Endothelial cell (in vitro differentiated cells): ENCODE results near the gene PTTG1IP2. TPM values are rescaled to one million over a fixed set of nuclear protein-coding genes. Genes with fewer than 3 reads are reported as not detected.

ENCODE experiments used
- DNase-seq: peaks from one replicate; pipeline ENCODE4 v3.0.0; 2021; ENCODE audit warnings: low spot score
- H3K27ac Mint-ChIP-seq: one replicate; pipeline ENCODE4 v1.8.0; 2021; ENCODE audit warnings: mixed read lengths, inconsistent platforms; ENCODE audit not compliant: unreplicated experiment
- H3K27me3 Mint-ChIP-seq: one replicate; pipeline ENCODE4 v1.8.0; 2021; ENCODE audit warnings: mild to moderate bottlenecking, moderate library complexity, mixed read lengths, inconsistent platforms; ENCODE audit not compliant: unreplicated experiment
- H3K36me3 Mint-ChIP-seq: one replicate; pipeline ENCODE4 v1.8.0; 2021; ENCODE audit warnings: mild to moderate bottlenecking, low read depth, mixed read lengths, inconsistent platforms; ENCODE audit not compliant: unreplicated experiment
- H3K4me1 Mint-ChIP-seq: one replicate; pipeline ENCODE4 v1.8.0; 2021; ENCODE audit warnings: mild to moderate bottlenecking, mixed read lengths, inconsistent platforms; ENCODE audit not compliant: unreplicated experiment
- H3K4me3 Mint-ChIP-seq: one replicate; pipeline ENCODE4 v1.8.0; 2021; ENCODE audit warnings: mild to moderate bottlenecking, mixed read lengths, inconsistent platforms; ENCODE audit not compliant: unreplicated experiment
- H3K9me3 Mint-ChIP-seq: one replicate; pipeline ENCODE4 v1.8.0; 2021; ENCODE audit warnings: mixed read lengths, inconsistent platforms; ENCODE audit not compliant: unreplicated experiment
- CTCF ChIP-seq: fragments of 200-600 bp; sonication (generic); IDR thresholded peaks from one replicate; pipeline ENCODE4 v1.5.0; 2021; ENCODE audit warnings: antibody characterized with exemption; ENCODE audit not compliant: unreplicated experiment
- total RNA-seq: library from RNA; stranded (reverse); fragmentation: NEBNext Ultra II Directional; extraction: Animal tissue kit (Norgen Biotek cat#: 25700); gene quantifications from one replicate; pipeline ENCODE4 v1.2.1, GENCODE V29; 2021; ENCODE audit not compliant: unreplicated experiment

The PTTG1IP2 gene
- total RNA-seq, 1 donor from 2014 or later = not detected

GRCh38 chr7:90432752-90433151 lies 36.7 kb upstream of the PTTG1IP2 start:
- no peak for DNase-seq
- Mint-ChIP-seq H3K4me3 (no peak overlapping the region), H3K27me3 (peaks cover 4% of the 10 kb centered on the region), H3K9me3 (peaks cover 10% of the 10 kb centered on the region), H3K4me1 (no peaks in the 10 kb centered on the region), H3K27ac (no peak overlapping the region), H3K36me3 (peaks cover 3% of the 10 kb centered on the region)
- no peak for TF ChIP-seq CTCF

- H3K36me3 Mint-ChIP-seq = peaks cover 3% of the 10 kb centered on the region
- DNase-seq = no peak
- H3K9me3 Mint-ChIP-seq = peaks cover 11% of the 10 kb centered on the region
- peaks cover 4% of the 10 kb centered on the region for H3K27me3 Mint-ChIP-seq
- no peak for TF ChIP-seq CTCF
- no peak overlapping the region for H3K27ac Mint-ChIP-seq
- H3K4me3 Mint-ChIP-seq = no peak overlapping the region
- H3K4me1 Mint-ChIP-seq = no peaks in the 10 kb centered on the region
Measured at GRCh38 chr7:90433221-90433620, 36.2 kb upstream of the PTTG1IP2 start.

- Mint-ChIP-seq H3K27me3 (no peaks in the 10 kb centered on the region), H3K4me1 (peaks cover 14% of the 10 kb centered on the region), H3K27ac (no peak overlapping the region), H3K4me3 (no peak overlapping the region), H3K36me3 (no peaks in the 10 kb centered on the region), H3K9me3 (no peaks in the 10 kb centered on the region)
- DNase-seq = no peak
- TF ChIP-seq CTCF = no peak
Measured at GRCh38 chr7:90445633-90446032, 23.8 kb upstream of the PTTG1IP2 start.

- Mint-ChIP-seq H3K27me3 (no peaks in the 10 kb centered on the region), H3K4me1 (peaks cover 14% of the 10 kb centered on the region), H3K27ac (no peak overlapping the region), H3K4me3 (no peak overlapping the region), H3K9me3 (no peaks in the 10 kb centered on the region), H3K36me3 (no peaks in the 10 kb centered on the region)
- no peak for TF ChIP-seq CTCF
- DNase-seq = no peak
Measured at GRCh38 chr7:90446137-90446899, 23.1 kb upstream of the PTTG1IP2 start.

GRCh38 chr7:90453259-90453891 lies 16.1 kb upstream of the PTTG1IP2 start:
- TF ChIP-seq CTCF = no peak
- Mint-ChIP-seq H3K4me3 (no peak overlapping the region), H3K9me3 (no peaks in the 10 kb centered on the region), H3K36me3 (no peaks in the 10 kb centered on the region), H3K4me1 (no peaks in the 10 kb centered on the region), H3K27me3 (no peaks in the 10 kb centered on the region), H3K27ac (no peak overlapping the region)
- DNase-seq = no peak
